DND-41 (cell line): ENCODE data around the gene TCERG1L.

ENCODE experiments used
- EZH2 ChIP-seq: IDR thresholded peaks from 3 replicates; pipeline ENCODE4 v1.6.1; 2012; ENCODE audit warnings: borderline replicate concordance, low read depth, mild to moderate bottlenecking, moderate library complexity, low read length, inconsistent platforms; ENCODE audit not compliant: severe bottlenecking
- TF ChIP-seq, protein P1 (sequence below): IDR thresholded peaks from 2 replicates; pipeline ENCODE4 v1.5.1; 2012; ENCODE audit warnings: borderline replicate concordance, low read length, moderate library complexity, mild to moderate bottlenecking; ENCODE audit not compliant: poor library complexity, severe bottlenecking; ENCODE audit errors: extremely low read depth

DNA sequence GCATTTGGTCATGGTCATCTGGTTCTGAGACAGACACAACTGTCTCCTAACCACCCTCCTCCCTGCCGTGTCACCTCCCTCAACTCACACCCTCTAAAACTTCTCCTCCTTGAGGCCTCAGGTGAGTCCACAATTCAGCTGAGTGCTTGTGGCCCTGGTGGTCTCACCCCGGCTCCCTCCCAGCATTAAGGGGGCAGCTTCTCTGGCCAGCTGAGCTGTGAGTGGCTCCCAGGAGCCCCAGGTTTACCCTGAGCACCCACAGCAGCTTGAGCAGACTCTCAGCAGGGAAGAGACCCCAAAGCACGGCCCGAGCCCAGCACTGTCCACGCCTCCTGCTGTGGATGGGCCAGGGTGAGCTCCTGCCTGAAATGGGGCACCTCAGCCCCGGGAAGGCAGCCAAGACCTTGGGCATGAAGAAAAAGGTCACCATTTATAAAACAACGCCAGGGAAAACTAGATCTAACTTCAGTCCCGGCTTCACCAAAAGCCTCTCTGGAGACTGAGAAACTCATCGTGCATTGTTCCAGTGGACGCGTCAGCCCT is 201.2 kb downstream of the TCERG1L start:
- TF ChIP-seq, protein P1, sequence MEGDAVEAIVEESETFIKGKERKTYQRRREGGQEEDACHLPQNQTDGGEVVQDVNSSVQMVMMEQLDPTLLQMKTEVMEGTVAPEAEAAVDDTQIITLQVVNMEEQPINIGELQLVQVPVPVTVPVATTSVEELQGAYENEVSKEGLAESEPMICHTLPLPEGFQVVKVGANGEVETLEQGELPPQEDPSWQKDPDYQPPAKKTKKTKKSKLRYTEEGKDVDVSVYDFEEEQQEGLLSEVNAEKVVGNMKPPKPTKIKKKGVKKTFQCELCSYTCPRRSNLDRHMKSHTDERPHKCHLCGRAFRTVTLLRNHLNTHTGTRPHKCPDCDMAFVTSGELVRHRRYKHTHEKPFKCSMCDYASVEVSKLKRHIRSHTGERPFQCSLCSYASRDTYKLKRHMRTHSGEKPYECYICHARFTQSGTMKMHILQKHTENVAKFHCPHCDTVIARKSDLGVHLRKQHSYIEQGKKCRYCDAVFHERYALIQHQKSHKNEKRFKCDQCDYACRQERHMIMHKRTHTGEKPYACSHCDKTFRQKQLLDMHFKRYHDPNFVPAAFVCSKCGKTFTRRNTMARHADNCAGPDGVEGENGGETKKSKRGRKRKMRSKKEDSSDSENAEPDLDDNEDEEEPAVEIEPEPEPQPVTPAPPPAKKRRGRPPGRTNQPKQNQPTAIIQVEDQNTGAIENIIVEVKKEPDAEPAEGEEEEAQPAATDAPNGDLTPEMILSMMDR = no peak
- no peak for TF ChIP-seq EZH2
